ENCODE data around the gene DTNB. TPM values are rescaled to one million over a fixed set of nuclear protein-coding genes. Genes with fewer than 3 reads are reported as not detected.

DTNB gene
- total and polyA plus RNA-seq, 12 donors, result 4.7 to 27.5 (median 9.4) TPM

- 90 to 98% (median 97%) methylated on average over 1 of the region's 1 CpG for WGBS, 4 donors
- Histone ChIP-seq H3K36me3 (replicated peaks in 1 of 2) (no peaks in the 10 kb centered on the region), H3K27me3 (no peaks in the 10 kb centered on the region), H3K4me1 (replicated peaks in 1 of 2) (no peaks in the 10 kb centered on the region), H3K27ac (no peak overlapping the region), H3K9me3 (replicated peaks in 1 of 3) (no peaks in the 10 kb centered on the region), H3K4me3 (no peak overlapping the region)
- intact Hi-C loops (cut with DNase I), result no loop called here
- no peak for TF ChIP-seq POLR2A (IDR thresholded peaks at IDR 0.05)
- no peak for TF ChIP-seq CTCF (IDR thresholded peaks at IDR 0.05)
- no peak for DNase-seq
Measured at GRCh38 chr2:25447018-25447417, 226.4 kb downstream of the DTNB start.

DNA sequence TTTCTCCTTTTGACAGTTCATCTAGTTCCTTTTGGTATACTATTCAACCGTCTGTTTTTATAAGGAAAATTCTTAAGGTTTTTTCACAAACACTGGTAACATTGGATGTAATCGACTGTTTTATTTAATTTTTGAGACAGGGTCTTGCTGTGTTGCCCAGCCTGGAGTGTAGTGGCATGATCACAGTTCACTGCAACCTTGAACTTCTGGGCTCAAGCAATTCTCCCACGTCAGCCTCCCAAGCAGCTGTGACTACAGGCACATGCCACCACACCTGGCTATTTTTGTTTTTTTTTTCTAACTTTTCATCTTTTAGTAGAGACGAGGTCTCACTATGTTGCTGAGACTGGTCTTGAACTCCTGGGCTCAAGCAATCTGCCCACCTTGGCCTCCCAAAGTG is 227.3 kb downstream of the DTNB start:
- intact Hi-C loops (cut with DNase I), result no loop called here
- H3K9me3 ChIP-seq (replicated peaks in 1 of 3), result no peaks in the 10 kb centered on the region
- no peaks in the 10 kb centered on the region for H3K27me3 ChIP-seq
- H3K4me3 ChIP-seq, result no peak overlapping the region
- H3K36me3 ChIP-seq (replicated peaks in 1 of 2), result no peaks in the 10 kb centered on the region
- no peaks in the 10 kb centered on the region for H3K4me1 ChIP-seq (replicated peaks in 1 of 2)
- H3K27ac ChIP-seq, result no peak overlapping the region
- 82 to 93% (median 92%) methylated on average over 4 of the region's 4 CpGs for WGBS, 4 donors
- no peak for DNase-seq
- TF ChIP-seq CTCF (IDR thresholded peaks at IDR 0.05) (no peak), POLR2A (IDR thresholded peaks at IDR 0.05) (no peak)

GRCh38 chr2:25445464-25445863 is 227.9 kb downstream of the DTNB start:
- Histone ChIP-seq H3K4me1 (replicated peaks in 1 of 2) (no peaks in the 10 kb centered on the region), H3K27me3 (no peaks in the 10 kb centered on the region), H3K36me3 (replicated peaks in 1 of 2) (no peaks in the 10 kb centered on the region), H3K27ac (no peak overlapping the region), H3K4me3 (no peak overlapping the region), H3K9me3 (replicated peaks in 1 of 3) (no peaks in the 10 kb centered on the region)
- no peak for TF ChIP-seq POLR2A (IDR thresholded peaks at IDR 0.05)
- no peak for TF ChIP-seq CTCF (IDR thresholded peaks at IDR 0.05)
- no peak for DNase-seq
- intact Hi-C loops (cut with DNase I), result no loop called here
- WGBS, 4 donors, result 82 to 85% (median 84%) methylated on average over 8 of the region's 8 CpGs

GRCh38 chr2:25444608-25445270 is 228.6 kb downstream of the DTNB start:
- DNase-seq, result no peak
- H3K27ac ChIP-seq, result no peak overlapping the region
- no peaks in the 10 kb centered on the region for H3K4me1 ChIP-seq (replicated peaks in 1 of 2)
- 87 to 93% (median 92%) methylated on average over 8 of the region's 8 CpGs for WGBS, 4 donors
- intact Hi-C loops (cut with DNase I), result no loop called here
- no peaks in the 10 kb centered on the region for H3K9me3 ChIP-seq (replicated peaks in 1 of 3)
- TF ChIP-seq CTCF (IDR thresholded peaks at IDR 0.05), result no peak
- no peak for TF ChIP-seq POLR2A (IDR thresholded peaks at IDR 0.05)
- H3K27me3 ChIP-seq, result no peaks in the 10 kb centered on the region
- H3K4me3 ChIP-seq, result no peak overlapping the region
- no peaks in the 10 kb centered on the region for H3K36me3 ChIP-seq (replicated peaks in 1 of 2)
